Stimulated activated naive B cell treated with anti-CD40 and anti-IgM and Interleukin-4, amounts not matched to agents 10 μg/mL and 1 μg/mL and 100 μg/mL, for 72 hours (primary cell): ENCODE results near the gene PLG.
"Not testable (repeated sequence)": the region's sequence is repeated elsewhere in the genome, so short reads cannot be mapped to it uniquely, and the experiment has no call there.

Source experiments
- ATAC-seq, 2 donors: fragments of 150-1000 bp; cut with Tn5 transposase; replicated peaks; 2 replicates each; pipeline ENCODE4 v1.10.0; 2021; ENCODE audit warnings: moderate library complexity in 1 of 2
- DNase-seq: peaks from one replicate; pipeline ENCODE4 v3.0.0; 2021
- H3K27ac Mint-ChIP-seq: one replicate; pipeline ENCODE4 v1.8.0; 2022; ENCODE audit warnings: mild to moderate bottlenecking, mixed read lengths
- H3K27me3 Mint-ChIP-seq, 2 donors: one replicate each; pipeline ENCODE4 v1.8.0; 2022; ENCODE audit warnings: mixed read lengths in 2 of 2
- H3K36me3 Mint-ChIP-seq, 2 donors: one replicate each; pipeline ENCODE4 v1.8.0; 2022; ENCODE audit warnings: mixed read lengths in 2 of 2, mild to moderate bottlenecking in 1 of 2
- H3K4me1 Mint-ChIP-seq, 2 donors: one replicate each; pipeline ENCODE4 v1.8.0; 2022; ENCODE audit warnings: mixed read lengths in 2 of 2, mild to moderate bottlenecking in 1 of 2
- H3K4me3 Mint-ChIP-seq, 2 donors: one replicate each; pipeline ENCODE4 v1.8.0; 2022; ENCODE audit warnings: mild to moderate bottlenecking in 2 of 2, mixed read lengths in 2 of 2, moderate library complexity in 1 of 2
- H3K9me3 Mint-ChIP-seq, 2 donors: one replicate each; pipeline ENCODE4 v1.8.0; 2022; ENCODE audit warnings: mixed read lengths in 2 of 2, mild to moderate bottlenecking in 1 of 2

Gene PLG

GRCh38 chr6:160792708-160793107 lies 90.7 kb downstream of the PLG start:
- Mint-ChIP-seq H3K9me3 (peaks cover 10% of the 10 kb centered on the region in 2 donors), H3K27ac (no peak overlapping the region), H3K4me3 (no peak overlapping the region), H3K4me1 (peaks cover 6 to 8% of the 10 kb centered on the region in 2 donors), H3K36me3 (peaks cover 0 to 1% of the 10 kb centered on the region in 2 donors), H3K27me3 (peaks cover 0 to 7% of the 10 kb centered on the region in 2 donors)
- DNase-seq (no peak), ATAC-seq (no peak)

GRCh38 chr6:160793652-160794051 lies 91.6 kb downstream of the PLG start:
- no peak for DNase-seq
- Mint-ChIP-seq H3K27ac (no peak overlapping the region), H3K27me3 (peaks cover 0 to 7% of the 10 kb centered on the region in 2 donors), H3K36me3 (peaks cover 0 to 1% of the 10 kb centered on the region in 2 donors), H3K9me3 (peaks cover 12% of the 10 kb centered on the region in 2 donors), H3K4me3 (no peak overlapping the region), H3K4me1 (peaks cover 6 to 8% of the 10 kb centered on the region in 2 donors)
- no peak for ATAC-seq

GRCh38 chr6:160795721-160796120 lies 93.7 kb downstream of the PLG start:
- Mint-ChIP-seq H3K36me3 (no peaks in the 10 kb centered on the region), H3K4me1 (no peaks in the 10 kb centered on the region), H3K27ac (no peak overlapping the region)

GRCh38 chr6:160798625-160799024 lies 96.6 kb downstream of the PLG start:
- no peak for ATAC-seq
- no peak overlapping the region for H3K27ac Mint-ChIP-seq
- H3K9me3 Mint-ChIP-seq: peaks cover 8 to 12% of the 10 kb centered on the region in 2 donors
- H3K4me3 Mint-ChIP-seq: no peak overlapping the region
- H3K4me1 Mint-ChIP-seq: no peaks in the 10 kb centered on the region
- no peaks in the 10 kb centered on the region for H3K36me3 Mint-ChIP-seq
- no peaks in the 10 kb centered on the region for H3K27me3 Mint-ChIP-seq
- DNase-seq: no peak

More at GRCh38 chr6:160795721-160796120, 93.7 kb downstream of the PLG start:
- peaks cover 8 to 13% of the 10 kb centered on the region in 2 donors for H3K9me3 Mint-ChIP-seq
- DNase-seq (no peak), ATAC-seq (no peak)
- H3K27me3 Mint-ChIP-seq: peaks cover 0 to under 1% of the 10 kb centered on the region in 2 donors
- no peak overlapping the region for H3K4me3 Mint-ChIP-seq

- Mint-ChIP-seq H3K9me3 (peaks cover 8 to 12% of the 10 kb centered on the region in 2 donors), H3K36me3 (no peaks in the 10 kb centered on the region), H3K4me3 (no peak overlapping the region), H3K27me3 (no peaks in the 10 kb centered on the region), H3K27ac (no peak overlapping the region), H3K4me1 (no peaks in the 10 kb centered on the region)
- DNase-seq: no peak
- ATAC-seq: no peak
These were observed 97.9 kb downstream of the PLG start for GRCh38 chr6:160799801-160800506.

GRCh38 chr6:160801418-160801817 lies 99.4 kb downstream of the PLG start:
- Mint-ChIP-seq H3K9me3 (peaks cover 8 to 12% of the 10 kb centered on the region in 2 donors), H3K4me1 (no peaks in the 10 kb centered on the region), H3K4me3 (no peak overlapping the region), H3K27me3 (peaks cover 0 to 3% of the 10 kb centered on the region in 2 donors), H3K36me3 (no peaks in the 10 kb centered on the region), H3K27ac (no peak overlapping the region)
- no peak for DNase-seq
- ATAC-seq: no peak

GRCh38 chr6:160802049-160802448 lies 100.0 kb downstream of the PLG start:
- DNase-seq, H3K4me3 Mint-ChIP-seq, H3K27ac Mint-ChIP-seq, H3K36me3 Mint-ChIP-seq, ATAC-seq, H3K27me3 Mint-ChIP-seq, H3K4me1 Mint-ChIP-seq: not testable (repeated sequence)
- H3K9me3 Mint-ChIP-seq: peaks cover 8 to 11% of the 10 kb centered on the region in 2 donors
